NCI-H69 (cell line): ENCODE results near the gene C2CD2.

ENCODE experiments used
- DNase-seq: peaks from one replicate; lab custom pipeline; 2025; lab: John Stamatoyannopoulos, UW

The C2CD2 gene

DNA sequence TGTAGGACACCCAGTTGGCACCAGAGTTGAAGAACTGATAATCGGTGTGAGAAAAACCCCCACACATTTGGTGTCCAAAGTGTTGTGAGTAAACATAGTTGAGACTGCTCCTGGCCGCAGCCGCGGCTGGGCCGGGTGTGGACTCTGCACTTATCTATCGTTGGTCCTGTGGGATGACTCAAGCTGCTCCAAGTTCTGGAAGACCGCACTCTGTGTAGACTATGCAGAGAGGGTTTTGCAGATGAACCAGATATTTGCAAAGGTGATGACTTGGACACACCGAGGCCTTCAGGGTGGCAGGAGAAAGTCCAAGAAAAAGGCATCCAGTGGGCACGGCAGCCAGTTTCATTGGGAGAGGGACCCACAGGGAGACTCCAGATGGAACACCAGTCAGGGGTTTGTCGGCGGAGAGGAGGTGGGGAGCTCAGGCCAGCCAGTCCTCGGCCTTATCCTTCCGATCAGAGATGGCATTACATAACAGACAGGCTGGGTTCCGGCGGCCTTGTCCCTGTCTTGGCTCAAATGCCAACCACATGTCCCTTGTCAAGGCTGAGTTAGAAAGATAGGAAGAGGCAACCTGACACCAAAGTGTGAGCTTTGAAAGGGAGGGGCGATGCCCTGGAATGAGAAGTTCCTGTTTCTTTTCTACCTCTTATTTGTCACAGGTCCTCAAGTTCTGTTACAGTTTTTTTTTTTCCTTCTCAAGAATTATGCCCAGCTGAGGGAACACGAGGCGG is 21.1 kb downstream of the C2CD2 start:
- DNase-seq: no peak

DNA sequence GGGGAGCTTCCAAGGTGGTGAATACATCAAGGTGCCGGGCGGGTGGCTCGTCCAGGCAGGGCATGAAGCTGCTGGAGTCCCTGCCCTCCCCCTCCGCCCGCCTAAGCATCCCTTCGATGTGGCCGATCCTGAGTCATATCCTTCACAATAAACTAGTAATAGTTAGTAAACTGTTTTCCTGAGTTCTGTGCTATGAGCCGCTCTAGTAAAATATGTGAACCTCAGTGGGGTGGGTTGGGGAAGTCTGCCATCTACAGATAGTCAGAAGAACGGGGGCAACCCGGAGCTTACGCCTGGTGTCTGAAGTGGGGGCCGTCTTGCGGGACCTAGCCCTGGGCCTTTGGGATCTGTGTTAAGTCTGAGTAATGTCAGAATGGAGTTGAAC is 21.6 kb downstream of the C2CD2 start:
- no peak for DNase-seq

DNA sequence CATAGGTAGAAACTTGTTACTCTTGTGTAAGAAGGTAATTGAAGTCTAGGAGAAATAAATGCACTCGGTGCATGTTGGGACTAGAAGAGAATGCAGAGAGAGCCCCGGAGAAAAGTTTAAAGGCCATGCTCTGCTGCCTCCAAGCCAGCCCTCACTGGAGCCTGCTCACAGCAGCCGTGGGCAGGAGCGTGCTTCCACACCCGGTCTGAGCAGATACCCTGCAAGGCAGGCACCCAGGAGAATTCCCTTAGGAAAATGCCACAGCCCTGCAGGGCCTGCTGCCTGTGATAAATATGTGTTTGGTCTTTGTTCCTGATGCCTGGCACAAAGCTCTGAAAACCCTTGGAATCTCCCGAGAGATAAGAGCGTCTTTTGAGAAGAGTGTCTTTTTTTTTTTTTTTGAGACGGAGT is 22.8 kb downstream of the C2CD2 start:
- DNase-seq: no peak

DNA sequence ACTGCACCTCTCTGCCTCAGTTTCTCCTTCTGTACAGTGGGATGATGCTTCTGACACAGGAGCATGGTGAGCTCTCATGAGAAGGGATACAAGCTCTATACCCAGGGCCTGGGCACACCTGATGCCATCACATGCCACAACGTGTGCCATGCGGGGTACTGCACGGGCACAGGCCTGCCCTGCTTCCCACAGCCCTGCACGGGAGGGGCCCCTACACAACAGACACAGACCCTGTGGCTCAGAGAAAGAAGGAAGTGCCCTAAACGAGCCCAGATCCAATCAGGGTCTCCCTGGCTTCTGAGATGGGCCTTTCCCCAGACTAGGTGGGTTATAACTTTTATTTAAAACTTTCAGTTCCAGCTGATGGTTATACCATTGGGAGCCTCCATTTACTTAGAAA is 24.6 kb downstream of the C2CD2 start:
- no peak for DNase-seq

GRCh38 chr21:41928621-41929220 is 25.1 kb downstream of the C2CD2 start:
- DNase-seq: no peak

GRCh38 chr21:41927727-41928409 is 25.9 kb downstream of the C2CD2 start:
- no peak for DNase-seq

- DNase-seq: no peak
Observed at GRCh38 chr21:41926807-41927171, 27.0 kb downstream of the C2CD2 start.

- peak; percentile 12 for DNase-seq
Observed at GRCh38 chr21:41926117-41926806, 27.6 kb downstream of the C2CD2 start.

GRCh38 chr21:41925767-41926116 is 28.1 kb downstream of the C2CD2 start:
- no peak for DNase-seq

DNA sequence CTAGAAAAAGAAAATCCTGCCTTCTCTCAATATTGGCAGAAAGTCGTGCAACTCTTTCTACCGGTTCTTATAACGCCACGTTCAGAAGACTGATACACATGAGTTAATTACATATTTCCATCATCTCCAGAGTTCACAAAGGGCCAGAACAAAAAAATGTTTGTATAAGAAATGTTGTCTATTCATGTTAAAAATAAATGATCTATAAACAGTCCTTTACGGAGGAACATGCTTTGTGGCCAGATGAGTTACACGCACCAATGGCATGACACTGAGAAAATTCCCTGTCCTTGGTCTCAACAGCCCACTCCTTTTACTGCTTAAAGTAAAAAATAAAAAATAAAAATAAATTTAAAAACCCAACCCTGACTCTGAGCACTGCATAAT is 29.5 kb downstream of the C2CD2 start:
- DNase-seq: no peak

DNA sequence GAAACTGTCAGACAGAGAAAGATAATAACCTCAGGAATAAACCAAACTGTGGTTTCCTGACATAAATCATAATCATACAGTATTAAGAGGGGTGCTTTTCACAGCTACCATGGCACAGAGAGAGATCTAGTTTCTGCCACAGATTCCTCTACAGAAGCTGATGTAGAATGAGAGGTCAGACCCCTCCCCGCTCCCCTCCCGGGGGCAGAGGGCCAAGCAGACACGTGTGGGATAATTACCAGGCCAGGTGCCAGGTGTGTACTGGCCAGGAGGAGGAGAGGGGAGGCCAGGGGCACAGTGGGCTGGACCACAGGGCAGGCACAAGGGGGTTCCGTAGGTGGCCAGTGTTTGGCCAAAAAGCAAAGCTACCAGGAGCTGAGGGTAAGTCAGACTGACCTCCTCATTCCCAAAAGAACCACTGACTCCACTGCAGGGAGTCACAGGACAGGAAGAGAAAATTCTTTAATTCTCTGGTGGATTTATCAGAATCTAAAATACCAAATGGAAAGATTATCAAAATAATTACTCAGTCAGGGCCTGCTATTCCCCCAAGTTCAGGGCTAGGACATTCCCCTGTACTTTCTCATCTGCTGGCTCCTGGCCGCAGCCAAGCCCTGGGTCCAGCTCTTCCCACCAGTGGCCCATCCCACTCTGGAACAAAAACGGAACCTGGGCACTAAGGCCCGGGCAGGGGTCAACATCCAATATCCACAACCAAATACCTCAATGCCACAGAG is 30.0 kb downstream of the C2CD2 start:
- DNase-seq: peak; percentile 35

DNA sequence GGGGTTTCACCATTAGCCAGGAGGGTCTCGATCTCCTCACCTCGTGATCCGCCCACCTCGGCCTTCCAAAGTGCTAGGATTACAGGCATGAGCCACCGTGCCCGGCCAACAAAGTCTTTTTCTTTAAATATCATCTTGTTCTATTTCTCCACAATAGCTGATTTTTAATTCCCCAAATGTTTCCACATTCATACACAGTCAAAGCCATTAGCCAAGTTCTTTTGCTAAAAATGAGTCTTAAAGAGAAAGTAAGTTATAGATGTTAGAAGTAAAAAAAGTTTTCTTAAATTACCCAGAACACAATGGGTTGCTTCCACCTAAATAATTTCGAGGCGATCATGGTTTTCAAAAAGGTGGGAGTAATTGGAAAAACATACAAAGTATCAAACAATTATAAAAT is 30.6 kb downstream of the C2CD2 start:
- no peak for DNase-seq

- DNase-seq: no peak
Observed at GRCh38 chr21:41921021-41921420, 32.8 kb downstream of the C2CD2 start.

DNA sequence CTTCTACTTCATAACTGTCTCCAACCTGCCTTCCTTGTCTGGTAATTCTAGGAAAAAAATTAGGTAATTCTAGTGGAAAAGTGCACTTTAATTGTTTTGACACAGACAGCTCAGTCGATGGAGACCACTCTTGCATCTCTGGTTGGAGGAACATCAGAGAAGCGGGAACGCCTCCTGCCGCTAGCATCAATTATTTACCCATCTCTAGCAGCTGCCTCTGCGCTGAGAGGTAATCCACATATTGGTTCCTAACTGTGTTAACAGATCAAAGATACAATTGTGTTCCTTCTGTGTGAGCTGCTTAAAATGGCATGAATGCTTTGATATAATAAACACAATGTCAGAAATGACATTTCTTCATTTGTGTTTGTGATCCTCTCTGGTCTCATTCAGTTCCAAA is 33.3 kb downstream of the C2CD2 start:
- no peak for DNase-seq

GRCh38 chr21:41919666-41920398 is 34.0 kb downstream of the C2CD2 start:
- DNase-seq: no peak

DNA sequence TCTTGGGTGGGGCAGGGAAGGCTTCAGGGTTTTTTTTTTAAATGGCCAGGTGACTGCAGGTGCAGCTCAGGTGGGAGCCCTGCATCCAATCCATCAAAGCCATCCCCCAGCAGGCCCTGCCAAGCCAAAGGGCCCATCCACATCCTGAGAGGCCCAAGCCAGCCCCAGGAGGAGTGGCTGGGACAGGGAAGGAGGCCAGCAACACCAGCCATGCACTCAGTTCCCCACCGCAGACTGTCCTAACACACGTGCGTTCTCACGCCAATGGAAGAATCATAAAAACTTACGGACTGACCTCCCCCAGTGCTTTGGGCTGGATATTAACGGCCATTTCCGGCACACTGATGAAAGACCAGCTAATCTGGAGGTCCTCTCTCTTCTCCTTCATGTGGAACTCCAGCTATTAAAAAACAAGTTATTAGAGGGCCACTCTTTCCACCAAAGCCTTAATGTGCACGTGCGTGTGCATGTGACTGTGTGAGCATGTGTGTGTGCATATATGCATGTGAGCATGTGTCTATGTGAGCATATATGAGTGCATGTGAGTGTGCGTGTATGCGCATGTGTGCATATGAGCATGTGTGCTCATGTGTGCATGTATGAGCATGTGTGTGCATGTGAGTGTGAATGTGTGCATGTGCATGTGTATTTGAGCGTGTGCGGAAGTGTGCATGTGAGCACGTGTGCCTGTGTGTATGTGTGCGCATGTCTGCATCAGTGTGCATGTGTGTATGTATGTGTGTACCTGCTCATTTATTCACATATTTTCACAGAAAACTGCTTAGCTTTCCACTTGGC is 35.1 kb downstream of the C2CD2 start:
- no peak for DNase-seq

DNA sequence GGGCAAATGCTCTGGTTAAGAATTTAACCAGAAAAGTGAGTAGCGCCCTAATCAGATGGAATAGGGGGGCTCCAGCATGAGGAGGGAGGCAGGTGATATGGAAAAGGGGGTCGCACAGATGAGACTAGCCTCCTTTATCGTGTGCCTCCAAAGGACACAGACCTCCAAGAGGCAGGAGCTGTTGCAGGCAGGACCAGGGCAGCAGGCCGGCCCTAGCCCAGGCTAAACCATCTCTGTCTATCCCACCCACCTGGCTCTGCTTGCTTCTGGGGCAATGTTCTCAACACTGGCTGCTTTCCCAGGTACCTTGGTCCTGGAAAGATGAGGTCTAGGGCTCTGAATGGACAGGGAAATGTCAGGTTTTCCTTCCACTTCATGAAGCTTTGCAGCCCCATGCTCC is 36.3 kb downstream of the C2CD2 start:
- no peak for DNase-seq

DNA sequence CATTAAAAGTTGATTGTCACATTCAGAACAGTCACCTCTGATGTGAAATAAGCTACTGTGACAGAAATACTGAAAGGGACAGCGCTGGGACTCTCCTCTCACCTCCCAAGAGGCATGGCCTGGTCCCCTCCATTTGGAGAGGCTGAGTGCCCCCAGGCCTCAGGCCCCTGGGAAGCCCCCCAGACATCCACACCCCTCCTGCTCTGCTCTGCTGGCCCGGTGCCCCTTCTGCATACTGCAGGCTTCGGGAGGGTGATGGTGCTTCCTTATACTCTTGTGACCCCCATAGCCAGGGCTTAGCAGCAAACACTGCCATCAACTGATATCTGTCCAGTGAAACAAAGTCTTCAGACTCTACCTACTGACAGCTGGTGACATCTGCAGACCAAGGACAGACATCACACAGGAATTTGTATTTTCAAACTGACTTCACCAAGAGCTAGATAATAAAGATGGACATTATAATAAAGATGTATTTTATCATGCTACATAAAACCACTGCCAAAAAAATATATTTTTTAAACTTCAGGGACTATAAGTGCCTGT is 36.9 kb downstream of the C2CD2 start:
- no peak for DNase-seq

- DNase-seq: no peak
Observed at GRCh38 chr21:41914965-41915364, 38.9 kb downstream of the C2CD2 start.

- DNase-seq: no peak
Observed at GRCh38 chr21:41914358-41914757, 39.5 kb downstream of the C2CD2 start.

DNA sequence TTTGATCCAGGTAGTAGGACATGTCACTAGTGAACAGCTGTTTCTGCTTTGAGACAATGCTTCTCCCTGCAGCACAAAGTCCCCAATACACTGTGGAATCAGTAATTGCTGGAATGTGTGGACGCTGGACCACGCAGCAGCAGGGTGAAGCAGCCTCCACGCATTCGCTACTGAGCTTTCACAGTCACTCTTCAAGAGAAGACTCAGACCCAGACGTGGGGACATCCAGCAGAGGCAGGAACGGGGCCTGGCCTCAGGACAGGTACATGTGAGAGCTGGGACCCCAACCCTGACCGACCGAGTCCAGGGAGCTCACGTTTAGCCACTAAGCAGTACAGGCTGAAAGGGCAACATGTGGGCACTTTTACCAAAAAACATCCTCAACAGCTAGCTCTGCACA is 40.6 kb downstream of the C2CD2 start:
- DNase-seq: no peak
